Measurements from ENCODE around the gene ENOX2.
"Not testable (repeated sequence)": the region's sequence is repeated elsewhere in the genome, so short reads cannot be mapped to it uniquely, and the experiment has no call there.

ENOX2 gene

DNA sequence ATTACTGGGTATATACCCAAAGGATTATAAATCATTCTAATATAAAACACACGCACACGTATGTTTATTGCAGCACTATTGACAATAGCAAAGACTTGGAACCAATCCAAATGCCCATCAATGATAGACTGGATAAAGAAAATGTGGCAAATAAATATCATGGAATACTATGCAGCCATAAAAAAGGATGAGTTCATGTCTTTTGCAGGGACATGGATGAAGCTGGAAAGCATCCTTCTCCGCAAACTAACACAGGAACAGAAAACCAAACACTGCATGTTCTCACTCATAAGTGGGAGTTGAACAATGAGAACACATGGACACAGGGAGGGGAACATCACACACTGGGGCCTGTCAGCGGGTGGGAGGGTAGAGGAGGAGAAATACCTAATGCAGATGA, 83.6 kb downstream of the ENOX2 start:
- DNase-seq: not testable (repeated sequence)

DNA sequence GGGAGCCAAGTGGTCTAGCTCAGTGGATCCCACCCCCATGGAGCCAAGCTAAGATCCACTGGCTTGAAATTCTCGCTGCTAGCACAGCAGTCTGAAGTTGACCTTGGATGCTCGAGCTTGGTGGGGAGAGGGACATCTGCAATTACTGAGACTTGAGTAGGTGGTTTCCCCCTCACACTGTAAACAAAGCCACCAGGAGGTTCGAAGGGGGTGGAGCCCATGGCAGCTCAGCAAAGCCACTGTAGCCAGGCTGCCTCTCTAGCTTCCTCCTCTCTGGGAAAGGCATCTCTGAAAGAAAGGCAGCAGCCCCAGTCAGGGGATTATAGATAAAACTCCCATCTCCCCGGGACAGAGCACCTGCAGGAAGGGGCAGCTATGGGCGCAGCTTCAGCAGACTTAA, 89.1 kb downstream of the ENOX2 start:
- not testable (repeated sequence) for DNase-seq

DNA sequence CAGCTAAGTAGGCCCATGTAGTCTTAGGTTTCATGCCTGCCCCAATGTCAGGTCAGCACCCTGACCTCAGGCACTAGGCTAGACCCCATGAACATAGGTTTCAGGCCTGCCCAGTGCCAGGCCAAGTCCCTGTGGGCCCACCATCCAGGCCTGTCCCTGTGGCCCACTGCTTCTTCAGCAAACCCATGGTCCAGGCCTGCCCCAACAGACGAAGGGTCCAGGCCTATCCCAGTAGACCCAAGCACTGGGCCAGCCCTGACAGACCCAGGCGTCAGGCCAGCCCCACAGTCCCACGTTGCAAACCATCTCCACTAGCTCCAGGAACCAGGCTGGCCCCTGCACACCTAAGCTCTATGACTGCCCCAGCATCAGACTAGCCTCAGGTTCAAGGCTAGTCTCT, 92.4 kb downstream of the ENOX2 start:
- DNase-seq: no peak

DNA sequence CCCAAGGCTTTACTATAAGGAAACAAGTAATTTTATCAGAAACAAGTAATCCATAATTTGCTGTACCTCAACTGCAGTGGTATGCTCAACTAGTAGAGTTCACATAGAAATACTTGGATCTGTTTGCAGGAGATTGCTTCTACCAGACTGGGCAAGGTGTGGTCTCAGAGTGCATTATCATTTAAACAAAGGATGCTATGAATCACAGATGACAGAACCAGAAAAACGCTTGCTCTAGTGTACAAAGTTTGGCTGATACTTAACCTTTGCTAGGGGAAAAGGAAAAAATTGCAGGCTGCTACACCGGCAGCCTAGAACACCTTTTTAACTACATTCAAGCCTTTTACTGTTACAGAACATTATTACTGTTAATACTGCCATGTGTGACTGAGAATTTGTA, 97.1 kb downstream of the ENOX2 start:
- no peak for DNase-seq

DNA sequence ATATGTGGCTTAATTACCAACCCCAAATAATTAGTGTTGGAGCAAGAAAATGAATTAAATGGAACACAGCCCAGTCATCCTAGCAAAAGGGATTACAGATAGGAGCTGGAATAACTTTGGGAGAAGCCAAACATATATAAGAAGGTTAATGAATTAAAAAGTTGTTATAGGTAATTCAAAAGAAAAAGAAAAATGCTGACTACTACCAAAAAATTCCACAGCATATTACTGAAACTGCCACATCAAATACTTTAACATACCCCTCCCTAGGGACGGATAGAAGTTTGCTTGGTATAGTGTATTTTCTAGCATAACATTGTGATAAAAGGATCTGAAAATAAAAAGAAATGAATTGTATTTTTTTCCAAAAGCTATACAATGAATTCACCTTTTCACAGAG, 99.5 kb downstream of the ENOX2 start:
- DNase-seq: no peak

DNA sequence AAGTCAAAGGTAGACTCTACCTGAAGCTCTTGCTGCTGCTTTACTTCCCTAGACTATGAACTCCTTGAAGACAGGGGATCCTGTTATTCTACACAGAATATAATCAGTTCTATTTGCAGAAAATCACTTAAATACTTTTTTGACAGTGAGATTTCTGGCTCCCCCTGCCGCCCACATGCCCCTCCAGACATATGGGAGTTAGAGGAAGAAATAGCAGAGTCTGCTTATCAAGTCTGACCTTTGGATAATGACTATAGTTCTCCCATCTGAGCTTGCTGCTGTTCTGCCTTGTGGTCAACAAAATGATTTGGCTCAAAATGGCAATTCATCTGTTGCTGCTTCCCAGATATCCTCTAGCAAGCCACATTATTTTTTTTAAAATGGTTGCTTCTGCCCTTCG, 101.1 kb downstream of the ENOX2 start:
- DNase-seq: peak; percentile 16

DNA sequence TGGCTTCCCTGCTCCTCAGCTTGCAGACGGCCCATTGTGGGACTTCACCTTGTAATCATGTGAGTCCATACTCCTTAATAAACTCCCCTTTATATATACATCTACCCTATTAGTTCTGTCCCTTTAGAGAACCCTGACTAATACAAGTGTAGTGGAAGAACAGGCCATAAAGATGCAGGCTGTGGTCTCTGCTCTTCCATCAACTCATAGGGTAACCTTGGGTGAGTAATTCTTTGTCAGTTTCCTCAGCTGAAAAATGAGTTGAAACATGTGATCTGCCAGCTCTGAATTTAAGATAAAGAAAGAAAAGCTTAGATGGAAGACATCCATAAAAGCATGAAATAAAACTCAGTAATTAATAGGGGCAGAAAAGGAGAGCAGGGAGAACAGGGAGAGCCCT, 103.6 kb downstream of the ENOX2 start:
- no peak for DNase-seq

DNA sequence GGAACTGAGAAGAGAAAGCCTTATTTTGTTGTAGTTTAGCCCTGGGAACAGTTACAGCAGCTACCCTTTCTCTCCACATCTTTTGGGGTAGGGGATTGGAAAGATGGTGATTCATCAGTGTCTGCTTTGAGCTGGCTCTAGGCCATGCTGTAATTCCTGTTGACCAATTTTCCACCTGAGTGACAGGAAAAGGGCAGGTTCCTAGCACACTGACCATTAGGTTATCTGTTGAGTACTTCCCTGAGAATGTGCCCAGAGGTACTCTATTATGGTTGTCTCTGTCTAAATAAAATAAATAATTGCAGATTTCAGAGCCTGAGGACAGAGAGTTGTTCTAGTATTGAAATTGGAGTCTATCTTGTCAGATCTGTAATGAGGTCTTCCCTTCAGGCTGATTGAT, 109.0 kb downstream of the ENOX2 start:
- no peak for DNase-seq

DNA sequence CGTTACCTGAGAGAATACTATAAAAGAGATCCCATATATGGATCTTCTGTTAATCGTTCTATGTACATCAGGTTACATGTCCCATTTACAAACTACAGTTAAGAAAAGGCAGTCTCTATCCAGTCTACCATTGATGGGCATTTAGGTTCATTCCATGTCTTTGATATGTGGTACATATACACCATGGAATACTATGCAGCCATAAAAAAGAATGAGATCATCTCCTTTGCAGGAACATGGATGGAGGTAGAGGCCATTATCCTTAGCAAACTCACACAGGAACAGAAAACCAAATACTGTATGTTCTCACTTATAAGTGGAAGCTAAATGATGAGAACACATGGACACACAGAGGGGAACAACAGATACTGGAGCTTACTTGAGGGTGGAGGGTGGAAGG, 111.1 kb downstream of the ENOX2 start:
- not testable (repeated sequence) for DNase-seq

DNA sequence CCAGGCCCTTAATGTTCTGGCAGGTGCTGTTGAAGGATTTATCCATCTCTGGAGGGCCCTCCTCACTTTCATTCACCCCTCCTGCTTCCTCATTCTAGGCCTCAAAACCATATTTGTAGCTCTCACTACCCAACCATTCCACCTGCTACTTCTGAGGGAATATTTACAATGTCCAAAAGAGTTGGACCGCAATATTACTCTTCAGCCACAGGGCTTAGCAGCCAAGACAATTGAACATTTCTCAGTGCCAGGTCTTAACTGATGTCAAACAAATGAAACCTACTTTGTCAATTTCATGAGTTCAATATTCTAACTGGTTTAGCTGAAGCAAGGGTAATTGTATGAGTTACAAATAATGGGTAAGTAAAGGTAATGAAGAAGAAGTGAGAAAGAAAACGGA, 113.2 kb downstream of the ENOX2 start:
- no peak for DNase-seq

DNA sequence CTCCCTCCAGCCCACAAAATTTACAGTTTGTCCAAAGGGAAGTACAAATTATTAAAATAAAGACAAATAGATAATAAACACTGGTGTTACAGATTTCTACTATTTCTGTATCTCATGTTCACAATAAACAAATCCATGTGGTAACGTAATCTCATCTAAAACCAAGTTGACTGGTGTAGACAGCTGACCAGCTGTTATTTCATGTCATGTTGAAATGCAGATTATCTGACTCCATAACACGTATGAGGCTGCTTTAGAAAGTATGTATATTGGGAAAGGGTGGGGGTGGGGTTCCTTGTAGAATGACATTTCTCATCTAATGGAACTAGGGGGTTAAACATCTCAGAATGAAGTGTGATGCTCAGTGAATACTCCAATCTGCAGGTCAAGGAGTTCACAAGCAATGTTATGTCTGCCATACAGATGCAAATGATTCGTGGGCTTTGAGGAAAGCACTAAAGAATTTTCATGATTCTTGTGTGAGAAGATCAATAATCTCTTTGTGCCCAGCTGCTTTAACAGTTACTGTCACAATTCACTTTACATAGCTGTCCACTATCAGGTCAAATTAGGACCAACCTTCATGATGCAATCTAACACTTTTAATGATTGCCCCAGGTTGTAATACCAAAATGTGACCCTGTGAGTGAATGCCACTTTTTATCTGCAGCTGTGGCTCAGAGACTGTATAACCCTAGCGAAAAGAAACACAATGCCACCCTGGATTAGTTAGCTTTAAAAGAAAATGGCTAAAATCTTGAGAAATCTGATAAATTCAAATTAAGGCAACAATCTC, 114.0 kb downstream of the ENOX2 start:
- no peak for DNase-seq

DNA sequence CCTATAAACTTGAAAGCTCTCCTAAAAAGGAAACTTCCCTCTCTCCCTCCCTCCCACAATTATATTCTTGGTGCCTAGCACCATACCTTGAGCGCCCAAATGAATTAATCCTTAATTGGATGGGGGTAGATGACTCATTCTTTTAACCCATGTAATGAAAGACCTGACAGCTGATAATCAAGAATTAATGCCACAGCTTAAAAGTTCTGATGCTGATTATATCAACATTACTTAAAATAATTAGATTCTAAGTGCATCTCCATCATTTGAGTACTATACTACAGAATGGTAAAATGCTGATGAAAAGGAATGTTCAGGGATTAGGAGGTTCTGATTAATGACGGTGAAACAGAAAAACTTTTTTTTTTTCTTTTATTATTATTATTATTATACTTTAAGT, 117.0 kb downstream of the ENOX2 start:
- DNase-seq: no peak

DNA sequence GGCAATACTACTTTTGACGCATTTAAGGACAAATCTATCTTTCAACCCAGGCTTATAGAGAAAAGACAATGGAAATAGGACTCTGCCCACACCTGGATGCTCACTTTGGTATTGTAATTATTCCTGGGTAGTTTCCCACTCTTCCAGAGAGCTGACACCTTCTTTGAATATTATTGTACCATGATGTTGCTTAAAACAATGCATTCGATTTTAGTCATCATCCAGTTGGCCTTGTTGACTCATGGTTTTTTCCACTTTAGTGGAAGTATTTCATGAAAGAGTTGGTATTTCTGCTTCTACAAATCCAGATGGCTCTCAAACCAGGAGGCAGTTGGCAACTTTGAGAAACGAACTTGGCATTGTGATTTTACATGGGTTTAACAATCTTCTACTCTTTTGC, 124.2 kb downstream of the ENOX2 start:
- DNase-seq: no peak

DNA sequence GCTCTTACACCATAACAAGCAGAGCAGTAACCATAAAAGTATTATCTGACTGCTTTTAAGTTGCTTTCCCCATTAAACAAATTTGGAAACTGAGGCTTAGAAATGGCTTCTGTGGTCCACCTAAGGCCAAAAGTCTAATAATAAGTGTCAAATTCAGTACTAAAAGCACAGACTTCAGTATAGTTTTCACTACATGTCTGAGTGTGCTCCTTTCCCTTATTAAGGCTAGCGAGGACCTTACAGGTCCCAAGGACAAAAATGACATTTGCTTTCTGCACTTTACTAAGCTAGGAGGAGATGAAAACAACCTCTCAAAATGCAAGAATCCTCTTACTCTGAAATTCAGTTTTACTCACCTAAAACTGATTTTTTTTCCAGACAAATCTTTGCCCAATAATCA, 127.2 kb downstream of the ENOX2 start:
- no peak for DNase-seq

DNA sequence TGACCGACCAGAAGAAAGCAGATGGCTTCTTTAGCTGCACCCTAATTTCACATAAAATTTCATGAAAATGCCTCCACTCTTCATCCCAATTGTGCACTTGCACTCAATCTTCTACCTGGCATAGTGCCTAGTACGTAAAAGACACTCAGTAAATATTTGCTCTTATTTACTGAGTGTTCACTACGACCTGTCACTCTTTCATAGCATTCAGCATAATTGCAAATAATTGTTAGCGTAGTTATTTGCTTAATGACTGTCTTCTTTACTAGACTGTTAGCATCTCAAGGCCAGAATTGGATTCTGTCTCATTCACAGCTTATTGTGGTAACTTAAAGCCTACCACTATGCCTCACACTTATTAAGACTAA, 130.2 kb downstream of the ENOX2 start:
- no peak for DNase-seq

DNA sequence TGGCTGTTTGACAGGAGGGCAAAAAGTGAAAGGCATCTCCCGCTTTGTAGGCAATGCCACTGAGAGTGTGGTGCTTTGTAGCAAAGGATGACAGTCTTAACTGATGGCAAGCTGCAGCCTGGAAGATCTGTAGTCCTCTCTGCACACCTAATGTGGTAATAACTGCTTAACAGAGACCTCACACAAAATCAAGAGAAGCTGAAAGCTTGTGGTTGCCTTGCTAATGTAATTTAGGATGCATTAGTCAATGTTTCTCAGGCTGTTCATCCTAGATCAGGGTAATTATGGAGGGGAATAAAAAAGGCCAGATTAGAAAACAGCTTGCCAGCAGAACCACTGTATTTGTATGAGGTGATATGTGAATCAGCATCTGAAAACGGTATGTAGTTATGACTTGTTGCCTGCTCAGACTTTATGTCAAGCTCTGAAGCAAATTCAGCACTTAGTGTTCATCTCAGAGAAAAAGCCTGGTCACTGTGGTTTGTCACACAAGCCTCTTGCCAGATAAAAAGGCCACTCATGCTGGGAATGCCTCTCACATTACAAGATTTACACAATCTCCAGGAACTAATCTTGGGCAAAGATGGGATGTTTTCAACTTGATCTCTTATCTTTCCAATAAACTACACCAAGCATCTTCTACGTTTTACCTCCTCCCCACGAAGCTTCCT, 130.8 kb downstream of the ENOX2 start:
- peak; percentile 52 for DNase-seq

DNA sequence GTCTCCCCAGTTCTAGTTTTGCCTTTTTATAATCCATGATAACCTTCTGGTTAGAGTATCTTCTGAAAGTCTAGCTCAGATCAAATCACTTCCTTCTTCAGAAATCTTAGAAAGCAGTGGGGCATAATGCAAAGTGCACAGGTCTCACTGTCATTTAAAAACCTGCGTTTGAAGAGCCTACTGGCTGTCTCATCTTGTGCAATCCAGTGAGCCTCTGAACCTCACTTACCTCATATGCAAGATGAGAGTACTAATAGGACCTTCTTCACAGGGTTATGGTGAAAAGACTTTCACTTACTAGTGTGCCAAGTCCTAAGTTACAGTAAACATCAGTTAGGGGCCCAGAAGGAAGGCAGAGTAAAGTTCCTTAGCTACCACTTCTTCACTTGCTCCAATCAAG, 131.4 kb downstream of the ENOX2 start:
- DNase-seq: no peak

DNA sequence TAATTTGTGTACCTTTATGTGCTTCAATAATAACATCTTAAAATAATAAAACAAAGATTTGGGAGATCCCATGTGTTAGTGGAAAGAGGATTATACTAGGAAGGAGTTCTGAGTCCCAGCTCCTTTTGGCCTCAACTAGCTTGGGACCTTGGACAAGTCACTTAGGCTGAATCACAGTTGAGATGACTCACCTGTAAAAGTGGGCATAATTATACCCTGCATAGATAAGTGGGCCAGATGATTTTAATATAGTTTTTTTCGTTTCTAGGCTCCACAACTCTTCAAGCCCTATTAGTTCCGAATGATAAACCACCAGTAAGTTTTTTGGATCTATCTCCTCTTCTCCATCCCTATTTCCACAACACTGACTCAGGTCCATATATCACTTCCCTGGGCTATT, 131.8 kb downstream of the ENOX2 start:
- DNase-seq: no peak

DNA sequence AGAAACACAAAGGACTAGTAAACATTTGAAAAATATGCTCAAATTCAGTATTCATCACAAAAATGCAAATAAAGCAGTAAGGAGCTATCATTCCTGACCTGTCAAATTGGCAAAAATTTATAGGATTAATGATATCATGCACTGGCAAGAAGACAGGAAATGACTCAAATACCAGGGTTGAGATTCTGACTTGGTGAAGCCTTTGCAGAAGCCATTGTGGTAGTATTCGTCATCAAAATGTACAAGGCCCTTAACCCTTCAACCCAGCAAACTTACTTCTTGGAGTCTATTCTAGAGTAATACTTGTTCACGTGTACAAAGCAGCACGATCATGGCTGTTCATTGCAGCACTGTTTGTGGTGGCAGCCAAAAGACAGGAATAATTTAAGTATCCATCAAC, 132.4 kb downstream of the ENOX2 start:
- DNase-seq: peak; percentile 24

DNA sequence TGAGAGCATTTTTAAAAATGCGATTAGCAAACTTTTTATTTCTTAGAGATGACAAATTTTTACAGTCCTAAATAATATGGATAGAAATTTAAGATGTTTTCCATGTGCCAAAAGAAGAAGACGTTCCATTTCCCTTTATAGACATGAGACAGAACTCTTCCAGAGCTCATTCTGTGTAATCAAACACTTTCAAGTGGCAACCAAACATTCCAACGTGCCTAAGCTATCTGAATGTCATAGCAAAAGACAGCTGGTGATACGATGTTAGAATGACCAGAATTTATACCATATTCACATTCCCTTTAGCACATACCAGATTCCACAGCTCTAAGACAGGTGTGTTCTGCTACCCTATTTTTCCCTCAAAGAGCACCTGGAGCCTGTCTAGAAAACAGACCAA, 133.2 kb downstream of the ENOX2 start:
- DNase-seq: no peak

DNA sequence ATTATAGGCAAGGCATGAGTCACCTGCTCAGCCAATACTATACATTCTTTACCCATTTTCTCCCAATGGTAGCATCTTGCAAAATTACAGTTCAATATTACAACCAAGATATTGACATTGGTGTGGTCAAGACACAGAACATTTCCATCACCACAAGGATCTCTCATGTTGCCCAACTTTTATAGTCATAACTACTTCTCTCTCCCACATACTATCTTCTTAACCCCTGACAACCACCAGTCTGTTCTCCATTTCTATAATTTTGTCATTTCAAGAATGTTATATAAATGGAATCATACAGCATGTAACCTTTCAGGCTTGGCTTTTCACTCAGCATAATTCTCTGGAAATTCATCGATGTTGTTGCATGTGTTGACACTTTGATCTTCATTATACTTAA, 144.9 kb downstream of the ENOX2 start:
- DNase-seq: peak; percentile 4

DNA sequence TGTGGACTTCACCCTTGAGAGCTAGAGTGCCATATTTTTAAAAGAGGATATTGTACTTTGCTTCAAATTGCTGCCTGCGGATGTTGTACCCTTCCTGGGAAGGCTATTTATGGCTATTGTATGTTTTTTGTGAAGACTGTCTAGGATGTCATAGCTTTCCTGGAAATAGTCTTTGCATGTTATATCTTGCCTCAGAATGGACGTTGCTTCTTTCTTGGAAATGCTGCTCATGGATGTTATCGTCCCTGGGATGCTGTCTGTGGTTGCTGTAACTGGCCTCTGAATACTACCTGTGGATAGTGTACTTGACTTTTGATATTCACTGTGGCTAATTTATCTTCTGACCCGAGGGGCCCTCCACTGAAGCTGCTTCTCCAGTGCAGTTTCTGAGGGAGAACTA, 146.8 kb downstream of the ENOX2 start:
- peak; percentile 41 for DNase-seq

DNA sequence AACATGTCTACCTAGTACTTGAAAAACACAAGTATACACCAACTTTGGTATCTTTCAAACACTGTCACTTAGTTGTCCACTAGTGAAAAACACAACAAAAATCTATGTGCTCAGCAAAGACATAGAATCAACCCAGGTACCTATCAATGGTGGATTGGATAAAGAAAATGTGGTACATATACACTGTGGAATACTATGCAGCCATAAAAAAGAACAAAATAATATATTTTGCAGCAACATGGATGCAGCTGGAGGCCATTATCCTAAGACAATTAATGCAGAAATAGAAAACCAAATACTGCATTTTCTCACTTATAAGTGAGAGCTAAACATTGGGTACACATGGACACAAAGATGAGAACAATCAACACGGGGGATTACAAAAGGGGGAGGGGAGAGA, 148.7 kb downstream of the ENOX2 start:
- DNase-seq: no peak

DNA sequence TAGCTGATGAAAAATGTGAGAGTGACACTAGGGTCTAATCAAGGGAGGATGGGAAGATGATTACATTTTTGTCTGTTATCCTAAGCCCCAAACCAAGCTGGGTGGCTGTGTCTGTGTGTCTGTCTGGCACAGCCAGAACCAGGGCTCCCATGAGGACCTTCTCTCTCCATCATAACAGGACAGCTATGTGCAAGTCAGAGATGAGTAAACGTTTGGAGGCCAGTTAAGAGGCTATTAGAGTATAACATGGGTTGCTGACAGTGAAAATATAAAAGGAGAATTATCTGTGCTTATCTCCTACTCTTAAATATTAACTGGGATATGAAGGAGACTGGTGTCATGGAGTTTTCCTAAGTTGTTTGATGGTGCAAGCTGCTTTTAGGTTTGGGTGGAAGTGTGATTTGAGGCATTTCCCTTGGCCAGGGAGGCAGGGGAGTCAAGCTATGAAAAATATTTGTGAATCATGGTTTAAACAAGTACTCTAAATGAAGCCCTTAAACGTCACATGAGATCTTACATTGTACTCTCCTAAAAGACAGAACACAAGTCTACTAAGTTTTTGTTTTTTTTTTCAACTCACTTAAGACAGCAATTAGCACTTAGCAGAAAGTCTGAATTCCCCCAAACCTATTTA, 156.2 kb downstream of the ENOX2 start:
- DNase-seq: no peak
